Measurements from ENCODE around the gene LRRC49.

DNA sequence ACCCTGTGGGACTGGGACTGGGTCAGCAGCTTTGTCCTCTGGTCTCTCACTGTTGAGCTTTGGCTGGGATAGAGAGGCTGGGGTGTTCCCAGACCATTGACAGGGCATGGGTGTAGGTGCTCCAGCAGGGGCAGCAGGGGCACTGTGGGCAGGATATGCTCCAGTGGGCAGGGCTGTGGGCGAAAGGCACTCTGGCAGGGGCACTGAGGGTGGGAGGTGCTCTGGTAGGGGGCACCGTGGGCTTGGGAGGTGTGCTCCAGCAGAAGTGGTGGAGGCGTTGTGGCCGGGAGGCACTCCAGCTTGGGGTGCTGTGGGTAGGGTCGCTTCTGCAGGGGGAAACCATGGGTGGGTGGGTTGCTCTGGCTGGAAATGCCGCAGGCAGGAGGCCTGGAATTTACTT, 62.1 kb downstream of the LRRC49 start:
- TF ChIP-seq MYC (IDR thresholded peaks at IDR 0.05; ENCODE audit: low read depth, low read length) (no peak), POLR2A (IDR thresholded peaks at IDR 0.05; ENCODE audit: low read depth, low read length) (no peak)
- TF ChIP-seq, protein P1, sequence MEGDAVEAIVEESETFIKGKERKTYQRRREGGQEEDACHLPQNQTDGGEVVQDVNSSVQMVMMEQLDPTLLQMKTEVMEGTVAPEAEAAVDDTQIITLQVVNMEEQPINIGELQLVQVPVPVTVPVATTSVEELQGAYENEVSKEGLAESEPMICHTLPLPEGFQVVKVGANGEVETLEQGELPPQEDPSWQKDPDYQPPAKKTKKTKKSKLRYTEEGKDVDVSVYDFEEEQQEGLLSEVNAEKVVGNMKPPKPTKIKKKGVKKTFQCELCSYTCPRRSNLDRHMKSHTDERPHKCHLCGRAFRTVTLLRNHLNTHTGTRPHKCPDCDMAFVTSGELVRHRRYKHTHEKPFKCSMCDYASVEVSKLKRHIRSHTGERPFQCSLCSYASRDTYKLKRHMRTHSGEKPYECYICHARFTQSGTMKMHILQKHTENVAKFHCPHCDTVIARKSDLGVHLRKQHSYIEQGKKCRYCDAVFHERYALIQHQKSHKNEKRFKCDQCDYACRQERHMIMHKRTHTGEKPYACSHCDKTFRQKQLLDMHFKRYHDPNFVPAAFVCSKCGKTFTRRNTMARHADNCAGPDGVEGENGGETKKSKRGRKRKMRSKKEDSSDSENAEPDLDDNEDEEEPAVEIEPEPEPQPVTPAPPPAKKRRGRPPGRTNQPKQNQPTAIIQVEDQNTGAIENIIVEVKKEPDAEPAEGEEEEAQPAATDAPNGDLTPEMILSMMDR (IDR thresholded peaks at IDR 0.05; ENCODE audit: extremely low read depth in 1 of 2, insufficient read depth in 1 of 2, low read depth in 1 of 2, low read length in 2 of 2): no peak
